Measurements from ENCODE around the gene DCLK1.

DCLK1 gene

DNA sequence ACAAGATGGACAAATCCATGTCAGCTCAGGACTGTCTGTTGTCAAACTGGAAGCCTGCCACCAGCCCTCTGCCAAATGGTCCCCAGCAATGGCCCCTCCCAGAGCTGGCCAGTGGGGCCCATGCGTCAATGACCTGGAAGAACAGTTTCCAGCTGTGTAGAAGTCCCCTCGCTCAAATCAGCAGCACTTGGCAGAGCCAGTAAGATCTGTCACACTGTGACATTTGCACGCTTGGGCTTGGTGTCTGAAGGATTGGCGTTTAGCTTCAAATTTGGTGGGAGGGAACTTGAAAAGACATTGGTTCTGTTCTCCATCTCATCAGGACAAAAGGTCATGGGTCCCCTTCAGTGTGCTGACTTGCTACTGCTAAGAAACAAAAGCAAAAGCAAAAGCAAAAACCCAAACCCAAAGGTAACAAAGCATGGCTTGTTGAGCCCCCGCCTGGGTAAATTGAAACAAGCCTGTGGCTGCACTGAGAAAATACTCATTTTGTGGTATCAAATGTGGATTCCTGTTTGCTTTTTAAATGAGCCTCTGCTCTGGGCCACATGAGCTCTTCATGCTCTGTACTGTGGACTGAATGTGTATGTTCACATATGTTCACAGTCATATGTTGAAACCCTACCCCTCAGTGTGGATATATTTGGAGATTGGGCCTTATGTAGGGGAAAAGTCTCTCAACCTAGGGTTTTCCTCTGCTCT is 401.1 kb downstream of the DCLK1 start:
- DNase-seq, result no peak

DNA sequence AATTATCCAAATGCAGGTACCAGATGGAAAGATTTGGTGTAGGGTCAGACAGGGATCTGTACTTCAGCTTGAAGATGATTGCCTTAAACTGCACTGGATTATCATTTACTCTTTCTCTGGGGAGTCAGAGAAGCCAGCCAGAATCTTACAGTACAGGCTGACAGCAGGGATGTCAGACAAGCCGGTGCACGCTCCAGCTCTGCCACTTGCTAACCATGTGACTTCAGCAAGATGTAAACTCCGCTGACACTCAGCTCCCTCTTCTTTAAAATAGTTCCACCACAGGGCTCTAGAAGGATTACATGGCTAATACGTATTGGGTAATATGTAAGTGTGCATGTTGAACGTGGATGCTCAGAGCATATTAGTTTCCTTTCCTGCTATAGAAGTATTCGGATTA is 403.3 kb downstream of the DCLK1 start:
- DNase-seq, result no peak

DNA sequence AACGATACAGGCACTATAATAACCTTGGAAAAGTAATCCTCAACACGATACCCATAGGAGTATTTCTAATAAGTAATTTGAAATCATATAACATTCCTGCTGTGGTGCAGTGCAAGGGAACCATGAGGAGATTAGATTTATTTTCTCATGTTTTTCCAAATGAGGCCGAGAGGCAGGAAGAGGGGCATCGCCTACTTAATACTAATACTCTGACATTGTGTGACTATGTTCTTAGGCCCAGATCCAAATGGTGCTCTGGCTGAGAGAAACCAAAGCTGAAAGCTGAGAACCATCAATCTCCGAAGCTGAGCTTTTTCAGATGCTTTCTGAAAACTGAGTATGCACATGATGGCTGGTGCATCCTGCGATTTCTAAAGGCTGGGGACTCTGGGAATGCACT is 406.7 kb downstream of the DCLK1 start:
- DNase-seq, result no peak

DNA sequence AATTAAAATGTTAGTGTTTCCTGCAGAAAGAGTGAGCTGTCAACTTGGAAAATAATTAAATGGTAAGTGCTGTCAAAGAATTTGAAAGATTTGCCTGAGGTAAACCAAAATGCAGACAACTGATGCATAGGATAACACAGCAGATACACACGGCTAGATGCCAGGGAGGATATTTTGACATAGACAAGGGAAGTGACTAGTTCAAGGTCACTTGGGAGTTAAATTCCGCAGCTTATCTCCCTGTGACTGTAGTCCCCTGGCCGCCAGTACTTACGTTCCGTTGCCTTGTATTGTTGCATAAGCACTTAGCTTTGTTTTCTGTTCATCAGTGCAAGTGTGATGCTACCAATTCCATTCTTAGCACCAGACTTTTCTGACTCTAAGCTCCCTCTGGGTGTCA is 407.4 kb downstream of the DCLK1 start:
- no peak for DNase-seq

DNA sequence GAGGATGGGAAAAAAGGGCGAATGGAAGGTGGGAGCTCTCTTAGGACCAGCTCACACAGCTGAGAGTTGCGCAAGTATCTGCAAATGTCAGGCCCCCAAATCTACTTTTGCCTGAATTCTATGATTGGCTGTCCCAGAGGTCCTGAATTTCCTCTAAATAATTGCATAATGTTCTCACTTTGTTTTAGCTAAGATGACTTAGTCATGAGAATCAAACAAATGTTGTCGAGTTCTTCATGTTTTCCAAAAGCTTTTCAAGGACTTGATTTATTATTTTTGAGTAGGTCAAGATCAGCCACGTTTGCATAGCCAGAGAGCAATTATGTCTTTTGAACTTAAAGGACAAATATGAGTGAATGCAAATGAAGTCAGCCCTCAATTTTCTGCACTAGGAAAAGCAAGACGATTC is 408.1 kb downstream of the DCLK1 start:
- DNase-seq, result no peak

DNA sequence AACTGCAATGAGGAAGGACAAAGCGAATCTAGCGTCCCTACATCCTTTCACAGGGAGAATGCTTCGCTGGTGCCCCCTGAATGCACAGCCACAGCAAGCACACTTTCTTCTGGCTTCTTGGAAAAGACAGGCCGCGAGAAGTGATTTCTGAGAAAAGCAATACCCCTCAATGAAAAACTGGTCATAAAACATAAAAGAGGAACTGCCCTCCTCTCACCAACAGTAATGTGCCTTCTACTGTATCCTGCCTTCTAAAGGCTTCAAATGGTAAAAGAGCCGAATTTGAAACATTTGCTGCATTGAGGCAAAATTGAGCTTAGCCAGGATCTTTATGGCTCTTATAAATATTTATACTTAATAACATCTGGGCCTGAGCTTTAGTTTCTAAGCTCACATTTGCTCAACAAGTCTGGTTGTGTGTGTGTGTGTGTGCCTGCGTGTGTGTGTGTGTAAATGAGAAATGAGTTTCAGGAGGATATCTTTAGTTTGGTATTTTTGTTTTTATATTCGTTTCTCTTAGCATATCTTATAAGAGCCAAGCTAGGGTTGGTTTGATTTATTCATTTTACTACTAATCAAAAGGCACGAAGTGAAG is 408.6 kb downstream of the DCLK1 start:
- no peak for DNase-seq

DNA sequence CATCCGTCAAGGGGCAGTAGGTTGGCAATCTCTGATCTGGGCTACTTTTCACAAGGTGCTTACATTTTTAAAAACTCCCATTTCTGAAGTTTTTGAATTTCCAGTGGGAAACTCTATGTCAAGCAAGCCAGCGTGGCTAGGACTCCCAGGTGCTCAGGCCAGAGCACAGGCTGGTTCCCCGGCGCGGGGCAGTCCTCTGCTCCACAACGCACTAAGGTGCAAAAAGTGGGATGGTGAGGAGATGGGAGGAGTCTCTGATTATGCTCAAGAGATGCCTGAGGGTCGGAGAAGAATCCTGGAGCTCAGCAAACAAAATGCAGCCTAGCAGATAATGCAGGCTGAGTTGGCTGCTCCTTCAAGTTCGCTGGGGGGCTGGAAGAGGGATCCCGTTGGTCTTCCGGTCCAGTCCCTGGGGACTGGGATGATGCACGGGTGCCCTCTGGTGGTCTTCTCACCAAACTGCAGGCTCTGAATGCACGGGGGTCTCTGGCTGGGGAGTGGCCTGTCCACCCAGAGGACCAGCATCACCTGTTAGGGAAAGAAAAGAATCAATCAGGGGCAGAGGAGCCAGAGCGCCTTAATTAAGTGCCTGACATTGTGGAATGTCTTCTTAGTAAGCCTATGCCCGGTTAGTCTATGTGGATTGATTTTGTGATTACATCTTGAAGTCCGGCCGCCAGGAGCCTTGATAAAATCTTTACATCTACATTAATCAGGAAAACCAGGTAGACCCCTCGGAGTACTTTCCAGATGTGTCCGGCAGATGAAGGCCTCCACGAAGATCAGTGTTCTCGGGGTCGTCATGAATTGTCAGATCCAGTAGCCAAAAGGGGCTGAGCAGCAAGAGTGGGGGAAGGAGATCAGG is 410.3 kb downstream of the DCLK1 start:
- no peak for DNase-seq

DNA sequence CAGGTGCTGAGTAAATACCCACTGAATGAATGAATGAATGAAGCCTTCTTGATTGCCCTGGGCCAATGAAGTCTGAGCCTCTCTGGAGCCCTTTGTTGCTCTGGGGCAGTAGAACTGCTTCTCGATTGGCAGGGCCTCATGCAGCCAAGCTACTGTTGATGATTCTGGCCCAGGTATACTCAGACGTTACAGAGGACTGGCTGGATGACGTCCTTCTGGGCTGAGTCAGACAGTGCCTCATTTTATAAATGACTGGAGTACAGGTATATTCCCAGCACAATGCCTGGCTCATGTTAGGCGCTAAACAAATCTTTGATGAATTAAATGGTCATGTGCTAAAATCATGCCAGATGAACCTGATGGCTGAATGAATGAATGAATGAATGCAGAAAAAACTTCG is 410.9 kb downstream of the DCLK1 start:
- DNase-seq, result no peak
